CD4-positive, CD25-positive, alpha-beta regulatory T cell (primary cell): Measurements from ENCODE around the gene DVL1. TPM values are rescaled to one million over a fixed set of nuclear protein-coding genes. Genes with fewer than 3 reads are reported as not detected.
"Not testable (repeated sequence)": the region's sequence is repeated elsewhere in the genome, so short reads cannot be mapped to it uniquely, and the experiment has no call there.

Experiments
- ATAC-seq, 2 donors: fragments of 150-1000 bp; cut with Tn5 transposase; one replicate each; pipeline ENCODE4 v1.10.0; 2021; ENCODE audit warnings: low read depth in 2 of 2, moderate number of reproducible peaks in 2 of 2, moderate library complexity in 1 of 2
- DNase-seq, 3 donors: peaks; one replicate each; pipeline versions ENCODE4 v3.0.0 to v3.0.0-alpha.2; 2012 to 2022; ENCODE audit warnings: mixed read lengths in 1 of 3
- H3K27ac ChIP-seq: one replicate; pipeline ENCODE4 v1.7.0; 2013; ENCODE audit warnings: mild to moderate bottlenecking, low read length; ENCODE audit not compliant: insufficient read depth, poor library complexity, severe bottlenecking
- H3K27me3 ChIP-seq: one replicate; pipeline ENCODE4 v1.7.0; 2013; ENCODE audit warnings: low read length; ENCODE audit not compliant: control insufficient read depth, insufficient read depth
- H3K36me3 ChIP-seq: one replicate; pipeline ENCODE4 v1.7.0; 2013; ENCODE audit warnings: mild to moderate bottlenecking, low read length, moderate library complexity; ENCODE audit not compliant: control insufficient read depth, insufficient read depth
- H3K4me1 ChIP-seq: 2 replicates; pipeline ENCODE4 v1.7.0; 2013; ENCODE audit warnings: mild to moderate bottlenecking, low read length; ENCODE audit not compliant: insufficient read depth, control insufficient read depth, poor library complexity, severe bottlenecking
- H3K4me3 ChIP-seq: one replicate; pipeline ENCODE4 v1.7.0; 2013; ENCODE audit warnings: low read depth, mild to moderate bottlenecking, low read length, moderate library complexity
- H3K9me3 ChIP-seq, 2 experiments: 1 replicate in 1 of 2; 2 replicates in 1 of 2; pipeline ENCODE4 v1.7.0; 2013; ENCODE audit warnings: low read length in 2 of 2, mild to moderate bottlenecking in 1 of 2, moderate library complexity in 1 of 2; ENCODE audit not compliant: control insufficient read depth in 2 of 2
- H3K27ac Mint-ChIP-seq, 3 donors: one replicate each; pipeline ENCODE4 v1.8.0; 2020 to 2022; ENCODE audit warnings: mild to moderate bottlenecking in 3 of 3, mixed read lengths in 3 of 3, moderate library complexity in 2 of 3
- H3K27me3 Mint-ChIP-seq: one replicate; pipeline ENCODE4 v1.8.0; 2022; ENCODE audit warnings: mild to moderate bottlenecking, mixed read lengths
- H3K36me3 Mint-ChIP-seq: one replicate; pipeline ENCODE4 v1.8.0; 2020; ENCODE audit warnings: mixed read lengths
- H3K4me1 Mint-ChIP-seq, 4 donors: one replicate each; pipeline ENCODE4 v1.8.0; 2020 to 2022; ENCODE audit warnings: mixed read lengths in 4 of 4, mild to moderate bottlenecking in 1 of 4
- H3K4me3 Mint-ChIP-seq, 4 donors: one replicate each; pipeline ENCODE4 v1.8.0; 2020 to 2022; ENCODE audit warnings: mild to moderate bottlenecking in 4 of 4, mixed read lengths in 4 of 4, moderate library complexity in 3 of 4
- H3K9me3 Mint-ChIP-seq, 7 donors: one replicate each; pipeline ENCODE4 v1.8.0; 2020 to 2022; ENCODE audit warnings: mixed read lengths in 7 of 7, mild to moderate bottlenecking in 3 of 7, moderate library complexity in 2 of 7
- polyA plus RNA-seq, 4 donors: library from polyadenylated mRNA; unstranded; fragments of 300-500 nt; fragmentation: Illumina TruSeq; gene quantifications; one replicate each; pipeline ENCODE4 v1.2.3, GENCODE V29; 2021
- total RNA-seq: library from RNA; stranded (reverse); gene quantifications from one replicate; pipeline ENCODE4 v1.2.3, GENCODE V29; 2022

DVL1 gene
- total and polyA plus RNA-seq, 5 donors from 2014 or later: 0.43 to 40.0 (median 1.00) TPM

DNA sequence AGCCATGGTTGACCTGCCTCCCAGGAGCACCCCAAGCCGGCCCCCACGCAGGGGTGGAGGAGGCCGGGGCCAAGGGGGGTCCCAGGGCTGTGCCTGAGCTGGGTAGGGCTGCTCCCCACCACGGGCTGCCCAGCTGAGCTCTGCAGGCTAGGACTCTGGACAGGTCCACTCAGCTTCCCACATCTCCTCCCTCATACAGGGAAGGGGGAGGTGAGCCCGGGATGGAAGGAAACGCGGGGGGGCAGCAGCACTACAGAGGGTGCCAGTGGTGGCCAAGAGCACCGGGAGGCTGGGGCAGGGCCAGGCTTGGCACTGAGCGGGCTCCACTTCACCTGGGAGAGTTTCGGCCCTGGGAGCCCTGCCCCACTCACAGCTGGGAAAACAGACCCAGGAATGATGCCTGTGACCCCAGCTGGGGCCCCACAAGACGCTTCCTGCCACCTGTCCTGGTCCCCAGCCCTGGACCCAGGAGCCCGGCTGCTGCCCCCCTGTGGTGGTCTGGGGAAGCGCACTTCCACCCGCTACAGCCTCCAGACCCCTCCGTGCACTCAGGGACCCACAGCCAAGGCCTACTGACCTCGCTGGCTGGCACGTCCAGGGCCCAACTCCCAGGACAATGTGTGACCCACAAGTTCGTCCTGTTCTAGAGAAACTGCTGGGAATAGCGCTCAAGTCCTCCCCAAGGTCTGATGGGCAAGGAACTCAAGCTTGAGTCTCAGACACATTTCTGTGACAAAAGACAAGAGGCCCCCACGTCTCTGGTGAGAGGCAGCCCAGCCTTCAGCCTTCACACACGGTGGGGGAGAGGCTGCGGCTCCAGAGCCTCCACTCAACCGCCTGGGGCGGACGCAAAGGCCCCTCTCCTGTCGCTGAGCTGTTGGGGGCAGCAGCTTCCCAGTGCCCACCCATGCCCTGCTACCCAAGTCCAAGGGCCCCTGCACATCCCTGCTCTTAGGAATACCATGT, 22.8 kb upstream of the DVL1 start:
- H3K27ac Mint-ChIP-seq: peak overlapping the region in 2 of 3 donors; percentile 56 to 79
- Histone ChIP-seq H3K27me3 (no peaks in the 10 kb centered on the region), H3K4me3 (no peak overlapping the region), H3K36me3 (no peaks in the 10 kb centered on the region), H3K9me3 (peaks cover 0 to 4% of the 10 kb centered on the region in 2 experiments), H3K27ac (peak overlapping the region; percentile 58), H3K4me1 (peaks cover 39% of the 10 kb centered on the region)
- H3K4me3 Mint-ChIP-seq: peak overlapping the region in 3 of 4 donors; percentile 75 to 84 (median 79)
- no peaks in the 10 kb centered on the region for H3K36me3 Mint-ChIP-seq
- peak; percentile 67 to 74 (median 74) for DNase-seq
- peaks cover 0 to 36% (median 6%) of the 10 kb centered on the region in 4 donors for H3K4me1 Mint-ChIP-seq
- peak; percentile 25 to 34 for ATAC-seq
- no peaks in the 10 kb centered on the region for H3K27me3 Mint-ChIP-seq
- no peaks in the 10 kb centered on the region for H3K9me3 Mint-ChIP-seq

DNA sequence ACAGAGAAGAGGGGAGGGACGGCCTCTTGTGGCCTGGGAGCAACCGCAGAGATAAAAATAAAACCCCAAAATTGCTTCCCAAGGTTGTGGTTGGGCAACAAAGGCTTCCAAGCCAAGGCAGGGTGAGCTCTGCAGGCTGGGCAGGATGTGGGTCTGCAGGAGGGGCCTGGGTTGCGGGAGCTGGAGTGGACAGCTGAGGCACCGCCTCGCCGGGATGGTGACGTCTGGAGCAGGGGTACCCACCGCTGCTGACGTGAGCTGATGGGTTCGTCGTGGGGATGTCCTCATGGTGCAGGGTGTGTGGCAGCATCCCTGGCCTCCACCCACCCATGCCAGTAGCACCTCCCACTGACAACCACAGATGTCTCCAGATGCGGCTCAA, 22.1 kb upstream of the DVL1 start:
- Mint-ChIP-seq H3K4me3 (peak overlapping the region; percentile 23 to 68 (median 49)), H3K27me3 (no peaks in the 10 kb centered on the region), H3K27ac (peak overlapping the region in 1 of 3 donors; percentile 36), H3K4me1 (peaks cover 0 to 36% (median 6%) of the 10 kb centered on the region in 4 donors), H3K9me3 (no peaks in the 10 kb centered on the region), H3K36me3 (no peaks in the 10 kb centered on the region)
- DNase-seq (peak; percentile 58 to 72 (median 62)), ATAC-seq (no peak)
- Histone ChIP-seq H3K9me3 (peaks cover 0 to 5% of the 10 kb centered on the region in 2 experiments), H3K27me3 (no peaks in the 10 kb centered on the region), H3K4me1 (peaks cover 39% of the 10 kb centered on the region), H3K4me3 (no peak overlapping the region), H3K27ac (peak overlapping the region; percentile 58), H3K36me3 (no peaks in the 10 kb centered on the region)

DNA sequence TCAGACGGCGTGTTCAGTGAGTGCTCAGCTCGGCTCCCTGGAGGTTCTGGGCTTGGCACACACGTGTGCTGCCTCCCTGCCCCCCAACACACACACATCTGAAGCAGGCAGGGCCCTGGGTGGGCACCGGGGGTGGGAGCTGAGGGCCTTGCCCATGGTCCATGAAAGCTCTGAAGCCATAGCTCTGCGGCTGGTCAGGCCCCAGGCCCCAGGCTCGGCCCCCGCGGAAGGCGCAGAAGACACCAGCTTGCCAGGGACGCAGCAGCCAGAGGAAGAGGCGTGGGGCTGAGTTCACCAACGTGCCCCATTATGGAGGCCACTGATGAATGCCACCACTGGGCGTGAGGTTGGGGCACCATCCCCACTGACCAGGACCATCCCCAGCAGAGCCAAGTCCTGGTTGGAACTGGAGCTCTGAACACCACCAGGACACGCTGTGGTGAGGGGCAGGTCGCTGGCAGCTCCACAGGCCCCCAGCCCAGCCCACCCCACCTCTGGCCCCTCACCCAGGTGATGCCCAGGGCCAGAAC, 21.6 kb upstream of the DVL1 start:
- no peak for ATAC-seq
- Histone ChIP-seq H3K9me3 (peaks cover 0 to 5% of the 10 kb centered on the region in 2 experiments), H3K4me1 (peaks cover 36% of the 10 kb centered on the region), H3K27ac (no peak overlapping the region), H3K27me3 (no peaks in the 10 kb centered on the region), H3K36me3 (no peaks in the 10 kb centered on the region), H3K4me3 (no peak overlapping the region)
- DNase-seq: no peak
- Mint-ChIP-seq H3K4me3 (peak overlapping the region in 2 of 4 donors; percentile 23 to 68), H3K4me1 (peaks cover 0 to 36% (median 6%) of the 10 kb centered on the region in 4 donors), H3K27ac (no peak overlapping the region), H3K27me3 (no peaks in the 10 kb centered on the region), H3K9me3 (no peaks in the 10 kb centered on the region), H3K36me3 (no peaks in the 10 kb centered on the region)

DNA sequence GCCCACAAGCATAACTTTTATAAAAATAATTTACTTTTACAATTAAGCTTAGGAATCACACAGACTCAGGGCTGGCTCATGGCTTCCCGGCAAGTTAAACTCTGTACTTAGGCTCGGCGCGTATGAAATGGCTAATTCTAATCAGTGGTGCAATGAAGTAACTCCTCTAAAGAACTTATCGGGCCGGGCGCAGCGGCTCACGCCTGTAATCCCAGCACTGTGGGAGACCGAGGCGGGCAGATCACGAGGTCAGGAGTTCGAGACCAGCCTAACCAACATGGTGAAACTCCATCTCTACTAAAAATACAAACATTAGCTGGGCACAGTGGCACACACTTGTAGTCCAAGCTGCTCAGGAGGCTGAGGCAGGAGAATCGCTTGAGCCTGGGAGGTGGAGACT, 20.9 kb upstream of the DVL1 start:
- not testable (repeated sequence) for ATAC-seq, H3K9me3 Mint-ChIP-seq, H3K36me3 ChIP-seq, H3K27ac Mint-ChIP-seq, H3K36me3 Mint-ChIP-seq, H3K27ac ChIP-seq, H3K27me3 Mint-ChIP-seq, H3K4me3 ChIP-seq, H3K27me3 ChIP-seq, DNase-seq, H3K9me3 ChIP-seq
- Mint-ChIP-seq H3K4me3 (peak overlapping the region in 1 of 4 donors; percentile 68), H3K4me1 (peaks cover 0 to 31% (median under 1%) of the 10 kb centered on the region in 4 donors)
- peaks cover 33% of the 10 kb centered on the region for H3K4me1 ChIP-seq

DNA sequence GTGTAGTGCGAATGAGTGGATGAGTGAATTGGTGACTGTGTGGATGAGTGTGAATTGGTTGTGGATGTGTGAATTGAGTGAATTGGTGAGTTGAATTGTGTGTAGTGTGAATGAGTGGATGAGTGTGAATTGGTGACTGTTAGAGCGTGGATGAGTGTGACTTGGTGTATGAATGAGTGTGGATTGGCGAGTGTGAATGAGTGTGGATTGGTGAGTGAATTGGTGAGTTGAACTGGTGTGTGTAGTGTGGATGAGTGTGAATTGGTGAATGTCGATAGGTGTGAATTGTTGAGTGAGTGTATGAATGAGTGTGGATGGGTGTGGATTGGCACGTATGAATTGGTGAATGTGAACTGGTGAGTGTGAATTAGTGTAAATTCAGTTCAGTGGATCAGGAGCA, 18.1 kb upstream of the DVL1 start:
- DNase-seq (peak in 1 of 3 donors; percentile 26), ATAC-seq (no peak)
- H3K9me3 ChIP-seq: peaks cover 0 to 5% of the 10 kb centered on the region in 2 experiments
- Mint-ChIP-seq H3K27me3 (no peaks in the 10 kb centered on the region), H3K27ac (no peak overlapping the region), H3K4me3 (no peak overlapping the region), H3K36me3 (no peaks in the 10 kb centered on the region), H3K4me1 (peaks cover 0 to 16% (median 0%) of the 10 kb centered on the region in 4 donors), H3K9me3 (no peaks in the 10 kb centered on the region)
- no peak overlapping the region for H3K27ac ChIP-seq
- no peaks in the 10 kb centered on the region for H3K36me3 ChIP-seq
- H3K4me1 ChIP-seq: peaks cover 17% of the 10 kb centered on the region
- H3K27me3 ChIP-seq: no peaks in the 10 kb centered on the region
- no peak overlapping the region for H3K4me3 ChIP-seq

DNA sequence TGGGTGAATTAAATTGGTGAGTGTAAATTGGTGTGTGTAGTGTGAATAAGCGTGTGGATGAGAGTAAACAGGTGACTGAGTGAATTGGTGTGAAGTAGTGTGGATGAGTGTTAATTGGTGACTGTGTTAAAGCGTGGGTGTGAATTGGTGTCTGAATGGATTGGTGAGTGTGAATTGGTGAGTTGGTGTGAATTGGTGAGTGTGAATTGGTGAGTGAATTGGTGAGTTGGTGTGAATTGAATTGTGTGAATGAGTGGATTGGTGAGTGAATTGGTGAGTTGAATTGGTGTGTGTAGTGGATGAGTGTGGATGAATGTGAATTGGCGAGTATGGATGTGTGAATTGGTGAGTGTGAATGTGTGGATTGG, 17.5 kb upstream of the DVL1 start:
- no peak overlapping the region for H3K27ac ChIP-seq
- Mint-ChIP-seq H3K36me3 (no peaks in the 10 kb centered on the region), H3K4me3 (no peak overlapping the region), H3K27ac (no peak overlapping the region), H3K27me3 (peaks cover 6% of the 10 kb centered on the region), H3K4me1 (peaks cover 0 to 12% (median 0%) of the 10 kb centered on the region in 4 donors), H3K9me3 (no peaks in the 10 kb centered on the region)
- H3K4me3 ChIP-seq: no peak overlapping the region
- peaks cover 0 to 5% of the 10 kb centered on the region in 2 experiments for H3K9me3 ChIP-seq
- H3K4me1 ChIP-seq: peaks cover 11% of the 10 kb centered on the region
- no peak for DNase-seq
- no peaks in the 10 kb centered on the region for H3K27me3 ChIP-seq
- H3K36me3 ChIP-seq: no peaks in the 10 kb centered on the region
- no peak for ATAC-seq

DNA sequence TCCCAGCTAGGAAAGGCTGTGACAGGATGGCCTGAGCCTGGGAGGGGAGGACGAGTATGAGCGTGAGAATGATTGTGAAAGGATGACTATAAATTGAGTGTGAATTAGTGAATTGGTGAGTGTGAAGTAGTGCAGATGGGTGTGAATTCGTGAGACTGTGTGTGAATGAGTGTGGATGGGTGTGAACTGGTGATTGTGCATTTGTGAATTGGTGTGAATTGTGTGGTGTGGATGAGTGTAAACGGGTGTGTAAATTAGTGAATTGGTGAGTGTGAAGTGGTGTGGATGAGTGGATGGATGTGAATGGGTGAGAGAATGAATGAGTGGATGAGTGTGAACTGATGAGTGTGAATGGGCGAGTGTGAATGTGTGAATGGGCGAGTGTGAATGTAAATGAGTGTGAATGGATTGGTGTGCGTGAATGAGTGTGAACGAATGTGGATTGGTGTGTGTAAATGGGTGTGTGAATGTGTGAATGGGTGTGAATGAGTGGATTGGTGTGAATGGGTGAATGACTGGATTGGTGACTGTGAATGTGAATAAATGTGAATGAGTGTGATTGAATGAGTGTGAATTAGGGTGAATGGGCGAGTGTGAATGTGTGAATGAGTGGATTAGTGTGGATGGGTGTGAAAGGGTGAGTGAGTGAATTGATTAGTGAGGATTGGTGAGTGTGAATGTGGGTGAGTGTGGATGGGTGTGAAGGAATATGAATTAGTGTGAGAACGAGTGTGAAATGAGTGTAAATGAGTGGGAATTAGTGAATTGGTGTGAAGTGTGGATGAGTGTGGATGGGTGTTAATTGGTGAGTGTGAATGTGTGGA, 16.9 kb upstream of the DVL1 start:
- H3K36me3 ChIP-seq: no peaks in the 10 kb centered on the region
- H3K9me3 ChIP-seq: peaks cover 0 to 5% of the 10 kb centered on the region in 2 experiments
- peaks cover 0 to 7% (median 0%) of the 10 kb centered on the region in 4 donors for H3K4me1 Mint-ChIP-seq
- no peaks in the 10 kb centered on the region for H3K9me3 Mint-ChIP-seq
- H3K4me1 ChIP-seq: peaks cover 5% of the 10 kb centered on the region
- H3K27ac Mint-ChIP-seq: no peak overlapping the region
- H3K27ac ChIP-seq: no peak overlapping the region
- H3K36me3 Mint-ChIP-seq: no peaks in the 10 kb centered on the region
- H3K4me3 ChIP-seq: no peak overlapping the region
- ATAC-seq (no peak), DNase-seq (no peak)
- no peak overlapping the region for H3K4me3 Mint-ChIP-seq
- H3K27me3 ChIP-seq: no peaks in the 10 kb centered on the region
- H3K27me3 Mint-ChIP-seq: peaks cover 6% of the 10 kb centered on the region
